IMR-90 (cell line): ENCODE data around the gene FGGY. TPM values are rescaled to one million over a fixed set of nuclear protein-coding genes. Genes with fewer than 3 reads are reported as not detected.

Experiments
- ATAC-seq: fragments of 200-7000 bp; cut with Tn5 transposase; 2 replicates; pipeline ENCODE4 v1.9.1; 2020; ENCODE audit warnings: low read depth, mild to moderate bottlenecking, moderate library complexity
- BruUV-seq: library from RNA; stranded (reverse); fragments of 400-500 nt; replicated peaks from 2 replicates; lab custom pipeline; 2021; lab: Mats Ljungman, UMichigan
- CTCF ChIA-PET: fragments of 300-600 bp; formaldehyde crosslinking; extraction: SDS; loops from one replicate; lab custom pipeline; 2021; ENCODE audit warnings: antibody characterized with exemption; lab: Yijun Ruan, JAX
- POLR2A ChIA-PET: fragments of 300-600 bp; sonication (Branson Sonifier 250); formaldehyde crosslinking; loops from one replicate; lab custom pipeline; 2022; ENCODE audit warnings: antibody characterized with exemption; ENCODE audit not compliant: unreplicated experiment; lab: Charles Lee
- DNase-seq: peaks from one replicate; pipeline ENCODE4 v3.0.0; 2013
- H2AFZ ChIP-seq: replicated peaks from 2 replicates; pipeline ENCODE3; 2013; ENCODE audit warnings: low read length, mild to moderate bottlenecking; ENCODE audit not compliant: poor library complexity
- H2AK5ac ChIP-seq: 2 replicates; pipeline ENCODE4 v1.6.1; 2013; ENCODE audit warnings: low read depth, low read length, inconsistent platforms
- H2AK9ac ChIP-seq: replicated peaks from 2 replicates; pipeline ENCODE3; 2013; ENCODE audit warnings: mild to moderate bottlenecking, low read depth, low read length, moderate library complexity; ENCODE audit not compliant: poor library complexity
- H2BK120ac ChIP-seq: 2 replicates; pipeline ENCODE4 v1.6.1; 2013; ENCODE audit warnings: low read depth, low read length, inconsistent platforms
- H2BK15ac ChIP-seq: 3 replicates; pipeline ENCODE4 v1.6.1; 2013; ENCODE audit warnings: low read depth, low read length, inconsistent platforms
- H2BK20ac ChIP-seq: 2 replicates; pipeline ENCODE4 v1.6.1; 2013; ENCODE audit warnings: low read depth, mild to moderate bottlenecking, inconsistent platforms, low read length, moderate library complexity
- H2BK5ac ChIP-seq: 2 replicates; pipeline ENCODE4 v1.6.1; 2013; ENCODE audit warnings: mild to moderate bottlenecking, low read depth, low read length, inconsistent platforms; ENCODE audit not compliant: poor library complexity, severe bottlenecking
- H3K14ac ChIP-seq: replicated peaks from 2 replicates; pipeline ENCODE4 v1.6.1; 2013; ENCODE audit warnings: low read depth, low read length, inconsistent platforms
- H3K18ac ChIP-seq: 2 replicates; pipeline ENCODE4 v1.6.1; 2013; ENCODE audit warnings: low read depth, low read length, control low read depth
- H3K23ac ChIP-seq: 2 replicates; pipeline ENCODE4 v1.6.1; 2013; ENCODE audit warnings: low read depth, low read length, inconsistent platforms
- H3K27ac ChIP-seq: 2 replicates; pipeline ENCODE4 v1.5.1; 2013; ENCODE audit warnings: mild to moderate bottlenecking, control low read depth, low read length; ENCODE audit not compliant: insufficient read depth
- H3K27me3 ChIP-seq: 2 replicates; pipeline ENCODE4 v1.6.1; 2013; ENCODE audit warnings: low read length; ENCODE audit not compliant: control insufficient read depth, insufficient read depth
- H3K36me3 ChIP-seq: 2 replicates; pipeline ENCODE4 v1.6.1; 2013; ENCODE audit warnings: low read length, mixed read lengths; ENCODE audit not compliant: control insufficient read depth, insufficient read depth
- H3K4ac ChIP-seq: 2 replicates; pipeline ENCODE4 v1.6.1; 2013; ENCODE audit warnings: low read depth, low read length, inconsistent platforms
- H3K4me1 ChIP-seq: 2 replicates; pipeline ENCODE4 v1.6.1; 2013; ENCODE audit warnings: low read length, mixed read lengths; ENCODE audit not compliant: control insufficient read depth, insufficient read depth
- H3K4me2 ChIP-seq: 2 replicates; pipeline ENCODE4 v1.6.1; 2013; ENCODE audit warnings: low read depth, mild to moderate bottlenecking, control low read depth, low read length, moderate library complexity
- H3K4me3 ChIP-seq: 2 replicates; pipeline ENCODE4 v1.5.1; 2013; ENCODE audit warnings: low read depth, mild to moderate bottlenecking, control low read depth, low read length, moderate library complexity; ENCODE audit not compliant: insufficient read depth
- H3K56ac ChIP-seq: 2 replicates; pipeline ENCODE4 v1.6.1; 2013; ENCODE audit warnings: low read length, inconsistent platforms; ENCODE audit not compliant: insufficient read depth; ENCODE audit errors: extremely low read depth
- H3K79me1 ChIP-seq, 2 experiments: 2 replicates each; pipeline ENCODE4 v1.6.1; 2013; ENCODE audit warnings: low read length in 2 of 2, inconsistent platforms in 1 of 2, low read depth in 1 of 2
- H3K9ac ChIP-seq: 2 replicates; pipeline ENCODE4 v1.6.1; 2013; ENCODE audit warnings: low read depth, low read length, control low read depth
- H3K9me1 ChIP-seq: 2 replicates; pipeline ENCODE4 v1.6.1; 2013; ENCODE audit warnings: low read length, inconsistent platforms; ENCODE audit not compliant: insufficient read depth
- H3K9me3 ChIP-seq: 2 replicates; pipeline ENCODE4 v1.6.1; 2013; ENCODE audit warnings: low read length; ENCODE audit not compliant: control insufficient read depth, insufficient read depth
- H4K20me1 ChIP-seq: 2 replicates; pipeline ENCODE4 v1.6.1; 2013; ENCODE audit warnings: low read length, inconsistent platforms; ENCODE audit not compliant: insufficient read depth
- H4K5ac ChIP-seq: 2 replicates; pipeline ENCODE4 v1.6.1; 2013; ENCODE audit warnings: mild to moderate bottlenecking, low read depth, low read length, control low read depth
- H4K8ac ChIP-seq, 2 experiments: 2 replicates each; pipeline ENCODE4 v1.6.1; 2013; ENCODE audit warnings: low read depth in 2 of 2, low read length in 2 of 2, control low read depth in 1 of 2, inconsistent platforms in 1 of 2
- H4K91ac ChIP-seq: 2 replicates; pipeline ENCODE4 v1.6.1; 2013; ENCODE audit warnings: low read depth, low read length, inconsistent platforms; ENCODE audit not compliant: insufficient read depth
- BHLHE40 ChIP-seq: fragments of 150-350 bp; IDR thresholded peaks from 2 replicates; pipeline ENCODE4 v1.6.1; 2016; ENCODE audit warnings: mild to moderate bottlenecking, low read depth, low read length
- CEBPB ChIP-seq: IDR thresholded peaks from 2 replicates; pipeline ENCODE4 v1.6.1; 2012; ENCODE audit warnings: low read depth, low read length, improper control_type of control experiment
- CHD1 ChIP-seq: IDR thresholded peaks from 2 replicates; pipeline ENCODE4 v1.6.1; 2012; ENCODE audit warnings: low read depth, low read length, improper control_type of control experiment
- FOS ChIP-seq: fragments of 150-350 bp; IDR thresholded peaks from 2 replicates; pipeline ENCODE4 v1.6.1; 2016; ENCODE audit warnings: low read depth, low read length
- MAFK ChIP-seq: IDR thresholded peaks from 2 replicates; pipeline ENCODE4 v1.6.1; 2012; ENCODE audit warnings: low read depth, low read length, improper control_type of control experiment
- MAZ ChIP-seq: IDR thresholded peaks from 2 replicates; pipeline ENCODE4 v1.6.1; 2012; ENCODE audit warnings: low read depth, mild to moderate bottlenecking, low read length, improper control_type of control experiment, moderate library complexity, borderline replicate concordance
- MXI1 ChIP-seq: IDR thresholded peaks from 2 replicates; pipeline ENCODE4 v1.6.1; 2012; ENCODE audit warnings: low read depth, mild to moderate bottlenecking, low read length, moderate library complexity, borderline replicate concordance
- NFE2L2 ChIP-seq: fragments of 150-350 bp; IDR thresholded peaks from 2 replicates; pipeline ENCODE4 v1.6.1; 2016; ENCODE audit warnings: low read depth, mild to moderate bottlenecking, low read length
- RAD21 ChIP-seq: IDR thresholded peaks from 2 replicates; pipeline ENCODE4 v1.6.1; 2012; ENCODE audit warnings: low read length, improper control_type of control experiment
- RCOR1 ChIP-seq: IDR thresholded peaks from 2 replicates; pipeline ENCODE4 v1.6.1; 2012; ENCODE audit warnings: mild to moderate bottlenecking, low read length, improper control_type of control experiment; ENCODE audit not compliant: insufficient replicate concordance
- WGBS, 2 experiments: methylation state at CpG; one replicate each; pipeline versions ENCODE4 v1.1.5 to v1.1.7; 2013; ENCODE audit warnings: missing lambda C conversion rate in 2 of 2; ENCODE audit not compliant: insufficient read length in 1 of 2; ENCODE audit errors: extremely low coverage in 2 of 2; 5-methylcytosine and 5-hydroxymethylcytosine counted together
- dilution Hi-C: fragments of 300-500 bp; cut with HindIII; formaldehyde crosslinking; loops from one replicate; pipeline ENCODE4 v1.14.3; 2018; ENCODE audit warnings: low sequenced_read_pairs; ENCODE audit not compliant: unreplicated experiment
- in situ Hi-C: fragments of 300-500 bp; cut with MboI; formaldehyde crosslinking; loops from 3 replicates; pipeline ENCODE4 v1.14.3; 2019; ENCODE audit warnings: low sequenced_read_pairs, inconsistent platforms, mixed read lengths
- intact Hi-C: fragments of 100-400 bp; cut with micrococcal nuclease; formaldehyde crosslinking; loops from 2 replicates; pipeline ENCODE4 v1.10.0; 2022
- polyA plus RNA-seq, 3 experiments: library from polyadenylated mRNA; depleted of rRNA; stranded (reverse); fragments of >200 nt; gene quantifications; 2 replicates each; pipeline ENCODE4 v1.2.3, GENCODE V29; 2012; ENCODE audit warnings: low replicate concordance in 1 of 3
- total RNA-seq: library from RNA; depleted of rRNA; stranded (reverse); fragments of >200 nt; gene quantifications from 2 replicates; pipeline ENCODE4 v1.2.3, GENCODE V29; 2012

The FGGY gene
- total and polyA plus RNA-seq, 2 of the 4 experiments (the other 2 are of a cell fraction): 5.6 to 14.0 TPM

- Histone ChIP-seq H4K8ac (peak overlapping the region; percentile 10; a peak in 2 of 4 replicates), H2BK5ac (peak overlapping the region; percentile 80), H2AK5ac (peak overlapping the region; percentile 88; the same call in 1 of the 2 replicates), H3K23ac (no peak overlapping the region; the same call in 1 of the 2 replicates), H3K4me2 (0 out of 2 replicates have a peak overlapping the region, but pooled peaks have one; percentile 5), H4K5ac (peak overlapping the region; percentile 92), H3K36me3 (no peaks in the 10 kb centered on the region), H3K9ac (peak overlapping the region; percentile 78; the same call in 1 of the 2 replicates), H2AK9ac (no peak overlapping the region), H3K4me1 (peaks cover 27% of the 10 kb centered on the region), H3K9me3 (peaks cover 6% of the 10 kb centered on the region; the same call in 1 of the 2 replicates), H4K20me1 (no peaks in the 10 kb centered on the region), H2AFZ (no peak overlapping the region), H3K18ac (peak overlapping the region; percentile 95), H3K79me1 (no peaks in the 10 kb centered on the region; a peak in 1 of 4 replicates), H3K4me3 (no peak overlapping the region), H3K27me3 (no peaks in the 10 kb centered on the region), H3K4ac (peak overlapping the region; percentile 59), H3K56ac (peak overlapping the region; percentile 44; the same call in 1 of the 2 replicates), H3K27ac (peak overlapping the region; percentile 96; the same call in 1 of the 2 replicates), H3K9me1 (peaks cover 4% of the 10 kb centered on the region; the same call in 1 of the 2 replicates), H2BK20ac (peak overlapping the region; percentile 64), H2BK120ac (peak overlapping the region; percentile 86), H4K91ac (peak overlapping the region; percentile 63), H3K14ac (peak overlapping the region; percentile 50), H2BK15ac (peak overlapping the region; percentile 62; the same call in 2 of the 3 replicates)
- DNase-seq (no peak), ATAC-seq (no peak)
- ChIA-PET CTCF (interaction anchor here (0.9 to 3.6 kb wide), 3 partner anchors 18 to 33 kb away, joined by 3 to 16 read pairs (median 5); no protein-coding TSS in a partner anchor), POLR2A (interaction anchor here (0.7 kb wide), 1 partner anchor 880 kb away, joined by 3 read pairs; no protein-coding TSS in a partner anchor)
- no TSS peak for BruUV-seq
- dilution Hi-C loops (no loop called here), in situ Hi-C loops (no loop called here), intact Hi-C loops (loop anchor here (2.0 kb wide), 1 partner anchor 31 kb away; no protein-coding TSS in a partner anchor)
- WGBS, 2 experiments: 100% methylated on average over 1 of the region's 5 CpGs; no CpG with 5 or more reads in 1 of the 2 experiments
- no peak for TF ChIP-seq FOS
- TF ChIP-seq MXI1: no peak
- no peak for TF ChIP-seq CEBPB
- no peak for TF ChIP-seq BHLHE40
- TF ChIP-seq NFE2L2: no peak
- TF ChIP-seq CHD1: no peak
- TF ChIP-seq RAD21: no peak
- no peak for TF ChIP-seq RCOR1
- no peak for TF ChIP-seq MAZ
- no peak for TF ChIP-seq MAFK
These were observed 440.7 kb downstream of the FGGY start for GRCh38 chr1:59737638-59738037.
